Measurements from ENCODE around the gene RPL5.

GRCh38 chr1:92839442-92839841 lies 7.6 kb downstream of the RPL5 start:
- TF ChIP-seq CTCF (IDR thresholded peaks at IDR 0.05 in 2 of 3, conservative IDR thresholded peaks at IDR 0.05 in 1 of 3; ENCODE audit: borderline replicate concordance in 1 of 3, insufficient read depth in 1 of 3, low read depth in 2 of 3, low read length in 2 of 3) = no peak
- TF ChIP-seq POLR2A (IDR thresholded peaks at IDR 0.05; ENCODE audit: borderline replicate concordance, extremely low read depth, insufficient read depth, insufficient read length) = no peak
- TF ChIP-seq ZBTB33 (IDR thresholded peaks at IDR 0.05; ENCODE audit: extremely low read depth, insufficient replicate concordance, low read length) = no peak
- TF ChIP-seq REST (IDR thresholded peaks at IDR 0.05; ENCODE audit: low read depth) = no peak
- no peak for TF ChIP-seq YY1 (IDR thresholded peaks at IDR 0.05; ENCODE audit: extremely low read depth, insufficient replicate concordance, low read depth, low read length)
- no peak for TF ChIP-seq JUND (IDR thresholded peaks at IDR 0.05)
- TF ChIP-seq MAX (IDR thresholded peaks at IDR 0.05) = no peak

Data from HCT116 (cell line).